Mesendoderm (in vitro differentiated cells): ENCODE data around the gene CTNNA3.

Source experiments
- DNase-seq: peaks from one replicate; pipeline ENCODE4 v3.0.0; 2013
- H2AK5ac ChIP-seq: 2 replicates; pipeline ENCODE4 v1.6.1; 2013; ENCODE audit warnings: low read length, inconsistent platforms
- H2BK120ac ChIP-seq: 2 replicates; pipeline ENCODE4 v1.6.1; 2013; ENCODE audit warnings: low read depth, mild to moderate bottlenecking, low read length, moderate library complexity, mixed read lengths
- H2BK15ac ChIP-seq: replicated peaks from 2 replicates; pipeline ENCODE4 v1.6.1; 2013; ENCODE audit warnings: low read depth, mild to moderate bottlenecking, moderate library complexity
- H2BK5ac ChIP-seq: 2 replicates; pipeline ENCODE4 v1.6.1; 2013; ENCODE audit warnings: low read length, inconsistent platforms
- H3K18ac ChIP-seq: 2 replicates; pipeline ENCODE4 v1.6.1; 2013; ENCODE audit warnings: mild to moderate bottlenecking, low read length, mixed read lengths
- H3K23ac ChIP-seq: one replicate; pipeline ENCODE4 v1.6.1; 2013; ENCODE audit warnings: low read length
- H3K27ac ChIP-seq: 2 replicates; pipeline ENCODE4 v1.5.1; 2013; ENCODE audit warnings: low read depth, mild to moderate bottlenecking, inconsistent platforms, low read length, moderate library complexity
- H3K27me3 ChIP-seq: 2 replicates; pipeline ENCODE4 v1.6.1; 2013; ENCODE audit warnings: low read length, control low read depth, mild to moderate bottlenecking, inconsistent platforms; ENCODE audit not compliant: insufficient read depth, poor library complexity
- H3K36me3 ChIP-seq: 2 replicates; pipeline ENCODE4 v1.6.1; 2013; ENCODE audit warnings: low read length, inconsistent platforms; ENCODE audit not compliant: control insufficient read depth, insufficient read depth
- H3K4ac ChIP-seq: one replicate; pipeline ENCODE4 v1.6.1; 2013; ENCODE audit warnings: low read depth, mild to moderate bottlenecking, low read length, moderate library complexity
- H3K4me1 ChIP-seq: 2 replicates; pipeline ENCODE4 v1.6.1; 2013; ENCODE audit warnings: low read depth, low read length, inconsistent platforms; ENCODE audit not compliant: control insufficient read depth
- H3K4me2 ChIP-seq: 2 replicates; pipeline ENCODE4 v1.6.1; 2013; ENCODE audit warnings: low read length
- H3K4me3 ChIP-seq: 2 replicates; pipeline ENCODE4 v1.5.1; 2013; ENCODE audit warnings: mild to moderate bottlenecking, low read length
- H3K56ac ChIP-seq: one replicate; pipeline ENCODE4 v1.6.1; 2013; ENCODE audit warnings: low read length
- H3K79me1 ChIP-seq: 2 replicates; pipeline ENCODE4 v1.6.1; 2013; ENCODE audit warnings: low read length, inconsistent platforms
- H3K79me2 ChIP-seq: 2 replicates; pipeline ENCODE4 v1.6.1; 2013; ENCODE audit warnings: mild to moderate bottlenecking, low read length; ENCODE audit not compliant: control insufficient read depth, insufficient read depth
- H3K9ac ChIP-seq: 2 replicates; pipeline ENCODE4 v1.6.1; 2013; ENCODE audit warnings: low read length, inconsistent platforms
- H4K5ac ChIP-seq: one replicate; pipeline ENCODE4 v1.6.1; 2013; ENCODE audit warnings: low read length
- H4K8ac ChIP-seq: one replicate; pipeline ENCODE4 v1.6.1; 2013; ENCODE audit warnings: low read depth, mild to moderate bottlenecking, control low read depth, low read length, moderate library complexity
- WGBS: extraction: QIAGEN DNeasy Blood & Tissue Kit; methylation state at CpG from one replicate; pipeline ENCODE4 v1.1.7; 2013; ENCODE audit warnings: low lambda C conversion rate, missing lambda C conversion rate; ENCODE audit not compliant: insufficient coverage; ENCODE audit errors: extremely low coverage; 5-methylcytosine and 5-hydroxymethylcytosine counted together

Gene CTNNA3

GRCh38 chr10:67487906-67488619 lies 207.9 kb downstream of the CTNNA3 start:
- Histone ChIP-seq H2AK5ac (no peak overlapping the region), H2BK5ac (no peak overlapping the region), H3K4ac (no peak overlapping the region), H3K79me1 (no peaks in the 10 kb centered on the region), H3K27me3 (no peaks in the 10 kb centered on the region), H2BK15ac (no peak overlapping the region), H3K9ac (no peak overlapping the region), H3K4me1 (no peaks in the 10 kb centered on the region), H3K4me3 (no peak overlapping the region), H3K23ac (no peak overlapping the region), H3K18ac (no peak overlapping the region), H3K27ac (no peak overlapping the region), H3K4me2 (no peak overlapping the region), H3K79me2 (no peaks in the 10 kb centered on the region), H4K5ac (no peak overlapping the region), H3K36me3 (no peaks in the 10 kb centered on the region), H2BK120ac (no peak overlapping the region), H3K56ac (no peak overlapping the region), H4K8ac (no peak overlapping the region)
- no peak for DNase-seq
- no CpG with 5 or more reads among the region's 6 CpGs for WGBS

- no CpG with 5 or more reads among the region's 3 CpGs for WGBS
These were observed 208.8 kb downstream of the CTNNA3 start for GRCh38 chr10:67487199-67487598.

GRCh38 chr10:67477868-67478267 lies 218.1 kb downstream of the CTNNA3 start:
- Histone ChIP-seq H4K8ac (no peak overlapping the region), H3K27ac (no peak overlapping the region), H2AK5ac (no peak overlapping the region), H2BK5ac (no peak overlapping the region), H3K4ac (no peak overlapping the region), H3K79me1 (no peaks in the 10 kb centered on the region), H3K27me3 (no peaks in the 10 kb centered on the region), H2BK120ac (no peak overlapping the region), H3K4me1 (no peaks in the 10 kb centered on the region), H2BK15ac (no peak overlapping the region), H3K18ac (no peak overlapping the region), H3K56ac (no peak overlapping the region), H3K79me2 (no peaks in the 10 kb centered on the region), H3K36me3 (no peaks in the 10 kb centered on the region), H3K4me2 (no peak overlapping the region), H3K23ac (no peak overlapping the region), H3K4me3 (no peak overlapping the region), H3K9ac (no peak overlapping the region), H4K5ac (no peak overlapping the region)
- no peak for DNase-seq
- WGBS: no CpG with 5 or more reads among the region's 1 CpG

More at GRCh38 chr10:67487199-67487598, 208.8 kb downstream of the CTNNA3 start:
- Histone ChIP-seq H3K79me2 (no peaks in the 10 kb centered on the region), H4K5ac (no peak overlapping the region), H3K18ac (no peak overlapping the region), H2BK120ac (no peak overlapping the region), H3K4me3 (no peak overlapping the region), H3K9ac (no peak overlapping the region), H3K27me3 (no peaks in the 10 kb centered on the region), H3K56ac (no peak overlapping the region), H4K8ac (no peak overlapping the region), H2AK5ac (no peak overlapping the region), H3K27ac (no peak overlapping the region), H3K23ac (no peak overlapping the region), H3K36me3 (no peaks in the 10 kb centered on the region), H2BK5ac (no peak overlapping the region), H3K4ac (no peak overlapping the region), H3K4me1 (no peaks in the 10 kb centered on the region), H3K79me1 (no peaks in the 10 kb centered on the region), H2BK15ac (no peak overlapping the region), H3K4me2 (no peak overlapping the region)
- no peak for DNase-seq

GRCh38 chr10:67476201-67476600 lies 219.8 kb downstream of the CTNNA3 start:
- no peak overlapping the region for H3K4me3 ChIP-seq
- no peaks in the 10 kb centered on the region for H3K79me2 ChIP-seq
- H3K27ac ChIP-seq: no peak overlapping the region
- H2BK120ac ChIP-seq: no peak overlapping the region
- no peaks in the 10 kb centered on the region for H3K27me3 ChIP-seq
- no peak overlapping the region for H3K56ac ChIP-seq
- H4K5ac ChIP-seq: no peak overlapping the region
- no peak overlapping the region for H4K8ac ChIP-seq
- H2BK5ac ChIP-seq: no peak overlapping the region
- H2AK5ac ChIP-seq: no peak overlapping the region
- H2BK15ac ChIP-seq: no peak overlapping the region
- no CpG with 5 or more reads among the region's 4 CpGs for WGBS
- H3K18ac ChIP-seq: no peak overlapping the region
- no peak overlapping the region for H3K23ac ChIP-seq
- H3K4me1 ChIP-seq: no peaks in the 10 kb centered on the region
- H3K36me3 ChIP-seq: no peaks in the 10 kb centered on the region
- no peak overlapping the region for H3K4me2 ChIP-seq
- no peak overlapping the region for H3K9ac ChIP-seq
- DNase-seq: peak; percentile 6
- no peaks in the 10 kb centered on the region for H3K79me1 ChIP-seq
- no peak overlapping the region for H3K4ac ChIP-seq

- Histone ChIP-seq H3K4ac (no peak overlapping the region), H2AK5ac (no peak overlapping the region), H3K27me3 (no peaks in the 10 kb centered on the region), H3K56ac (no peak overlapping the region), H3K36me3 (no peaks in the 10 kb centered on the region), H3K18ac (no peak overlapping the region), H3K4me2 (no peak overlapping the region), H3K4me3 (no peak overlapping the region), H2BK120ac (no peak overlapping the region), H3K4me1 (no peaks in the 10 kb centered on the region), H3K9ac (no peak overlapping the region), H2BK5ac (no peak overlapping the region), H3K23ac (no peak overlapping the region), H3K27ac (no peak overlapping the region), H2BK15ac (no peak overlapping the region), H3K79me1 (no peaks in the 10 kb centered on the region), H3K79me2 (no peaks in the 10 kb centered on the region), H4K5ac (no peak overlapping the region), H4K8ac (no peak overlapping the region)
- DNase-seq: no peak
- no CpG with 5 or more reads among the region's 3 CpGs for WGBS
These were observed 222.0 kb downstream of the CTNNA3 start for GRCh38 chr10:67473850-67474633.
